B cell (primary cell): ENCODE measurements around the gene AOAH. TPM values are rescaled to one million over a fixed set of nuclear protein-coding genes. Genes with fewer than 3 reads are reported as not detected.

ENCODE experiments used
- ATAC-seq: fragments of 200-7000 bp; cut with Tn5 transposase; one replicate; pipeline ENCODE4 v1.10.0; 2021; ENCODE audit warnings: low read depth, mild to moderate bottlenecking, moderate number of reproducible peaks, moderate library complexity
- CTCF ChIA-PET: fragments of 350-600 bp; sonication (Branson Sonifier 250); formaldehyde crosslinking; loops from one replicate; lab custom pipeline; 2021; ENCODE audit warnings: antibody characterized with exemption, inconsistent platforms; lab: Charles Lee
- POLR2A ChIA-PET: fragments of 350-600 bp; sonication (Branson Sonifier 250); formaldehyde crosslinking; loops from one replicate; lab custom pipeline; 2021; ENCODE audit warnings: antibody characterized with exemption; lab: Charles Lee
- DNase-seq: peaks from one replicate; pipeline ENCODE4 v3.0.0; 2013
- H2AFZ ChIP-seq: 2 replicates; pipeline ENCODE4 v1.6.1; 2012; ENCODE audit warnings: mild to moderate bottlenecking, low read depth, low read length; ENCODE audit not compliant: insufficient read depth, poor library complexity, severe bottlenecking
- H3K27ac ChIP-seq, 2 donors: 1 replicate in 1 of 2; 2 replicates in 1 of 2; pipeline ENCODE4 v1.5.1; 2012 to 2013; ENCODE audit warnings: low read length in 2 of 2, mild to moderate bottlenecking in 2 of 2, moderate library complexity in 1 of 2
- H3K27me3 ChIP-seq, 4 experiments: fragments of 200-600 bp in 1 of 4; sonication (generic) in 1 of 4; replicated peaks in 1 of 4; 1 replicate in 2 of 4; 2 replicates in 2 of 4; pipeline versions ENCODE4 v1.6.1 to v1.7.0; 2013 to 2016; ENCODE audit warnings: low read length in 3 of 4, mild to moderate bottlenecking in 2 of 4, mixed read lengths in 1 of 4, moderate library complexity in 1 of 4; ENCODE audit not compliant: insufficient read depth in 4 of 4, control insufficient read depth in 3 of 4; ENCODE audit errors: control extremely low read depth in 1 of 4
- H3K36me3 ChIP-seq, 2 experiments: replicated peaks in 1 of 2; 1 replicate in 1 of 2; 2 replicates in 1 of 2; pipeline versions ENCODE4 v1.6.1 to v1.7.1; 2013; ENCODE audit warnings: low read length in 1 of 2; ENCODE audit not compliant: insufficient read depth in 2 of 2, control insufficient read depth in 1 of 2; ENCODE audit errors: control extremely low read depth in 1 of 2, extremely low read depth in 1 of 2
- H3K4me1 ChIP-seq, 2 donors: fragments of 200-600 bp in 1 of 2; sonication (generic) in 1 of 2; 1 replicate in 1 of 2; 2 replicates in 1 of 2; pipeline versions ENCODE4 v1.5.1 to v1.6.1; 2013 to 2017; ENCODE audit warnings: low read length in 2 of 2; ENCODE audit not compliant: control insufficient read depth in 2 of 2, insufficient read depth in 2 of 2
- H3K4me2 ChIP-seq: replicated peaks from 2 replicates; pipeline ENCODE3; 2012; ENCODE audit warnings: mild to moderate bottlenecking, low read depth, low read length; ENCODE audit not compliant: poor library complexity, severe bottlenecking
- H3K4me3 ChIP-seq, 5 experiments: fragments of 200-600 bp in 1 of 5; sonication (generic) in 1 of 5; 1 replicate in 3 of 5; 2 replicates in 2 of 5; pipeline versions ENCODE4 v1.5.1 to v1.7.0; 2011 to 2016; ENCODE audit warnings: low read length in 4 of 5, mild to moderate bottlenecking in 4 of 5, low read depth in 2 of 5, control low read depth in 1 of 5, moderate library complexity in 1 of 5; ENCODE audit not compliant: insufficient read depth in 1 of 5; ENCODE audit errors: control extremely low read depth in 1 of 5, extremely low read depth in 1 of 5
- H3K79me2 ChIP-seq: fragments of 200-600 bp; sonication (generic); one replicate; pipeline ENCODE4 v1.6.0; 2016; ENCODE audit warnings: low read length; ENCODE audit not compliant: control insufficient read depth, insufficient read depth
- H3K9ac ChIP-seq: fragments of 200-600 bp; sonication (generic); 2 replicates; pipeline ENCODE4 v1.6.1; 2017; ENCODE audit warnings: mild to moderate bottlenecking, low read length, moderate library complexity
- H3K9me3 ChIP-seq, 3 donors: one replicate each; pipeline versions ENCODE4 v1.6.1 to v1.7.1; 2013; ENCODE audit warnings: low read length in 2 of 3; ENCODE audit not compliant: control insufficient read depth in 2 of 3, insufficient read depth in 1 of 3; ENCODE audit errors: control extremely low read depth in 1 of 3
- H4K20me1 ChIP-seq: 2 replicates; pipeline ENCODE4 v1.6.0; 2012; ENCODE audit warnings: mild to moderate bottlenecking, low read length; ENCODE audit not compliant: insufficient read depth, control insufficient read depth, poor library complexity, severe bottlenecking
- H3K27ac Mint-ChIP-seq: one replicate; pipeline ENCODE4 v1.8.0; 2021; ENCODE audit warnings: mixed read lengths
- H3K27me3 Mint-ChIP-seq: one replicate; pipeline ENCODE4 v1.8.0; 2021; ENCODE audit warnings: mixed read lengths
- H3K4me1 Mint-ChIP-seq: one replicate; pipeline ENCODE4 v1.8.0; 2021; ENCODE audit warnings: mixed read lengths
- H3K4me3 Mint-ChIP-seq: one replicate; pipeline ENCODE4 v1.8.0; 2021; ENCODE audit warnings: mixed read lengths
- H3K9me3 Mint-ChIP-seq: one replicate; pipeline ENCODE4 v1.8.0; 2022; ENCODE audit warnings: mixed read lengths; ENCODE audit not compliant: insufficient read depth
- CTCF ChIP-seq: fragments of 200-600 bp; IDR thresholded peaks from one replicate; pipeline ENCODE4 v1.8.0; 2022; ENCODE audit warnings: antibody characterized with exemption, mild to moderate bottlenecking
- EZH2 ChIP-seq: IDR thresholded peaks from 2 replicates; pipeline ENCODE4 v1.6.1; 2012; ENCODE audit warnings: borderline replicate concordance, low read depth, mild to moderate bottlenecking, moderate library complexity, low read length; ENCODE audit not compliant: insufficient read depth, poor library complexity, severe bottlenecking
- WGBS: methylation state at CpG from one replicate; pipeline ENCODE4 v1.1.5; 2013; ENCODE audit warnings: missing lambda C conversion rate; ENCODE audit not compliant: insufficient coverage; 5-methylcytosine and 5-hydroxymethylcytosine counted together
- intact Hi-C: fragments of 100-400 bp; cut with micrococcal nuclease; formaldehyde crosslinking; loops from one replicate; pipeline ENCODE4 v1.10.0; 2022
- polyA plus RNA-seq: library from polyadenylated mRNA; depleted of rRNA; stranded (reverse); fragments of >200 nt; gene quantifications from 2 replicates; pipeline ENCODE4 v1.2.3, GENCODE V29; 2012
- total RNA-seq, 2 donors: library from RNA; stranded (reverse); fragments of 120-200 nt in 1 of 2; gene quantifications; 1 replicate in 1 of 2; 2 replicates in 1 of 2; pipeline versions ENCODE4 v1.2.3 to v1.2.4, GENCODE V29; 2013 to 2022

The AOAH gene
- total and polyA plus RNA-seq, 2 donors (not counting 1 experiment from before 2014, with no cell fraction given): 2.6 to 5.0 TPM

GRCh38 chr7:36653008-36653662 is 71.2 kb downstream of the AOAH start:
- Histone ChIP-seq H3K4me1 (no peaks in the 10 kb centered on the region), H3K9ac (no peak overlapping the region), H2AFZ (no peak overlapping the region), H4K20me1 (no peaks in the 10 kb centered on the region), H3K27me3 (no peaks in the 10 kb centered on the region), H3K4me2 (no peak overlapping the region), H3K4me3 (no peak overlapping the region), H3K79me2 (no peaks in the 10 kb centered on the region), H3K36me3 (no peaks in the 10 kb centered on the region), H3K9me3 (no peaks in the 10 kb centered on the region), H3K27ac (no peak overlapping the region)
- Mint-ChIP-seq H3K9me3 (no peaks in the 10 kb centered on the region), H3K27me3 (peaks cover 3% of the 10 kb centered on the region), H3K4me1 (no peaks in the 10 kb centered on the region), H3K27ac (no peak overlapping the region), H3K4me3 (no peak overlapping the region)
- WGBS: no CpG with 5 or more reads among the region's 3 CpGs
- ChIA-PET POLR2A (no interaction called here), CTCF (no interaction called here)
- intact Hi-C loops: no loop called here
- DNase-seq: no peak
- no peak for ATAC-seq
- no peak for TF ChIP-seq CTCF

GRCh38 chr7:36652431-36652830 is 71.9 kb downstream of the AOAH start:
- no peaks in the 10 kb centered on the region for H3K79me2 ChIP-seq
- H3K4me3 ChIP-seq: no peak overlapping the region
- DNase-seq (no peak), ATAC-seq (no peak)
- H3K27me3 Mint-ChIP-seq: peaks cover 3% of the 10 kb centered on the region
- ChIA-PET CTCF (no interaction called here), POLR2A (no interaction called here)
- H3K4me3 Mint-ChIP-seq: no peak overlapping the region
- no peak overlapping the region for H3K27ac Mint-ChIP-seq
- no peaks in the 10 kb centered on the region for H3K36me3 ChIP-seq
- intact Hi-C loops: no loop called here
- no peaks in the 10 kb centered on the region for H3K9me3 Mint-ChIP-seq
- no peak overlapping the region for H3K4me2 ChIP-seq
- no peaks in the 10 kb centered on the region for H4K20me1 ChIP-seq
- H3K4me1 ChIP-seq: no peaks in the 10 kb centered on the region
- no peaks in the 10 kb centered on the region for H3K4me1 Mint-ChIP-seq
- no peak overlapping the region for H2AFZ ChIP-seq
- no peaks in the 10 kb centered on the region for H3K27me3 ChIP-seq
- WGBS: 100% methylated on average over 4 of the region's 5 CpGs
- no peak overlapping the region for H3K9ac ChIP-seq
- no peak overlapping the region for H3K27ac ChIP-seq
- TF ChIP-seq EZH2: no peak
- no peak for TF ChIP-seq CTCF
- no peaks in the 10 kb centered on the region for H3K9me3 ChIP-seq
